Measurements from ENCODE around the gene ALDH6A1. TPM values are rescaled to one million over a fixed set of nuclear protein-coding genes. Genes with fewer than 3 reads are reported as not detected.
"Not testable (repeated sequence)": the region's sequence is repeated elsewhere in the genome, so short reads cannot be mapped to it uniquely, and the experiment has no call there.

The ALDH6A1 gene
- 21.6 and 30.9 TPM in 2 replicates for total RNA-seq

- DNase-seq (ENCODE audit: low read depth, low spot score), result peak; percentile 100
Observed at GRCh38 chr14:74084277-74085046, at the start of gene ALDH6A1, which contains the start of gene LIN52. Gene ALDH6A1 (minus strand): TSS chr14:74084453. CDS start chr14:74084394, 59 bp downstream. Gene LIN52 (plus strand): TSS chr14:74084956. CDS start chr14:74084975, 19 bp downstream.

DNA sequence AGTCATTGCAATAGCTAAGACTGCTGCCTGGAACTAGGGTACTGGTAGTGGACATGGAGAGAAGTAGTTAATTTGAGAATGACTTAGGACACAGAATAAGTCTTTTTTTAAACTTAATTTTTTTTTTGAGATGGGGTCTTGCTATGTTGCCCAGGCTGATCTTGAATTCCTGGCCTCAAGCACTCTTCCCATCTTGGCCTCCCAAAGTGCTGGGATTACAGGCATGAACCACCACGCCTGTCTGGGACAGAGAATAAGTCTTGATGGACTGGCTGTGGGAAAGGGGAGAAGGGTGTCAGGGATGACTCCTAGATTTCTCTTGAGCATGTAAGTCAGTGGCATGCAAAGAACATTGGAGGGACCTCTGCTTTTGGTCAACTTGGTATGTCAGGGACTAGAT is 43.4 kb upstream of the ALDH6A1 start:
- DNase-seq (ENCODE audit: low read depth, low spot score), result no peak

- no peak for DNase-seq (ENCODE audit: low read depth, low spot score)
Observed at GRCh38 chr14:74126315-74127013, 42.2 kb upstream of the ALDH6A1 start.

DNA sequence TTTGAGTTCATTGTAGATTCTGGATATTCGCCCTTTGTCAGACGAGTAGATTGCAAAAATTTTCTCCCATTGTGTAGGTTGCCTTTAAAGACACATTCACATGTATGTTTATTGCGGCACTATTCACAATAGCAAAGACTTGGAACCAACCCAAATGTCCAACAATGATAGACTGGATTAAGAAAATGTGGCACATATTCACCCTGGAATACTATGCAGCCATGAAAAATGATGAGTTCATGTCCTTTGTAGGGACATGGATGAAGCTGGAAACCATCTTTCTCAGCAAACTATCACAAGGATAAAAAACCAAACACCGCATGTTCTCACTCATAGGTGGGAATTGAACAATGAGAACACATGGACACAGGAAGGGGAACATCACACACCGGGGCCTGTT is 41.2 kb upstream of the ALDH6A1 start:
- not testable (repeated sequence) for DNase-seq (ENCODE audit: low read depth, low spot score)

- peak; percentile 5 for DNase-seq (ENCODE audit: low read depth, low spot score)
Observed at GRCh38 chr14:74111395-74112216, 27.4 kb upstream of the ALDH6A1 start.

GRCh38 chr14:74109369-74109768 is 25.1 kb upstream of the ALDH6A1 start:
- DNase-seq (ENCODE audit: low read depth, low spot score), result no peak

DNA sequence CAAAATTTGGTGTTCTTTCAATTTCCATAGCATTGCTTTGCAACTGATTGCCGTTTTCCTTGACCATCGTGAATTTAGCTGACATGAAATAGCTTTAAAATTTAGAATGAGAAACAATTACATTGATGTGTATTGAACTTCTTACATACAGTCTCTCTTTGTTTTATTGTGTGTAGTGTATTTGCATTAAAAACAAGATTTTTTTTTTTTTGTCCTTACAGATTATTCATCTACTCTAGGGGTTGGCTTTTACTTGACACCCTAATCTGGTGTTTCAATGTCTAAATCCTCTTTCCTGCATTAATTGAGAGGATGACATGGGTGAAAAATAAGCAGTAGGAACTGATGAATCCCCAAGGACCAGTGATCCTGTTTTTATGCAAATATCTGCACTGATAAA is 21.1 kb upstream of the ALDH6A1 start:
- no peak for DNase-seq (ENCODE audit: low read depth, low spot score)

GRCh38 chr14:74089251-74090020 is 5.2 kb upstream of the ALDH6A1 start:
- DNase-seq (ENCODE audit: low read depth, low spot score), result no peak

- DNase-seq (ENCODE audit: low read depth, low spot score), result no peak
Observed at GRCh38 chr14:74085828-74086227, 1.6 kb upstream of the ALDH6A1 start.

DNA sequence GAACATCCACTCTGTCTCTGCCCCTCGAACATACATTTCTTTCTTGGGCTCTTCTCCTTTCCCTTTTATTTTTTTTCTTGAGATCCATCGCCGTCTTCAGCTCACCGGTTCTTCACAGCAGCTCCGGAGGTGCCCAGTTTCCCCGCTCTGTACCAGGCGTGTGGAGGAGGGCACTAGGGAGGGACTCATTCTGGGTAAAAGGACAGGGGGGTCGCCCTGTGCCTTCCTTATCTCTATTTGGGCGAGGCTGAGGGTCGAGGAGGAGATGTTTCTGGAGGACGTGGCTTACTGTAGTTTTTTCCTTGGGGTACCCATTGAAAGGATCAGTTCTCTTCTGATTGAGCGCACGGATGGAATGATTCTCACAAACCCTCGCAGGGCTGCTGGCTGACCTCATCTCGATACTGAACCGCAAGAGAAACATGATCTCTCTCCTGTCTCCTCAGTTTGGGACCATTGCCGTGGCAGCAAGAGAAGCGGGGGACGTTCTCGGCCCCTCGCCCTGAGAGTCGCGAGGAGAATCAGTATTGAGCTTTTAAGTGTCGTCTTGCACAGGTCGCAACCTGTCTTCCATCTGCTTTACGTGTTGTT is 889 bp upstream of the ALDH6A1 start:
- no peak for DNase-seq (ENCODE audit: low read depth, low spot score)

GRCh38 chr14:74083784-74084276 is 423 bp downstream of the ALDH6A1 start:
- DNase-seq (ENCODE audit: low read depth, low spot score), result no peak

- DNase-seq (ENCODE audit: low read depth, low spot score), result no peak
Observed at GRCh38 chr14:74083161-74083560, 1.1 kb downstream of the ALDH6A1 start.

DNA sequence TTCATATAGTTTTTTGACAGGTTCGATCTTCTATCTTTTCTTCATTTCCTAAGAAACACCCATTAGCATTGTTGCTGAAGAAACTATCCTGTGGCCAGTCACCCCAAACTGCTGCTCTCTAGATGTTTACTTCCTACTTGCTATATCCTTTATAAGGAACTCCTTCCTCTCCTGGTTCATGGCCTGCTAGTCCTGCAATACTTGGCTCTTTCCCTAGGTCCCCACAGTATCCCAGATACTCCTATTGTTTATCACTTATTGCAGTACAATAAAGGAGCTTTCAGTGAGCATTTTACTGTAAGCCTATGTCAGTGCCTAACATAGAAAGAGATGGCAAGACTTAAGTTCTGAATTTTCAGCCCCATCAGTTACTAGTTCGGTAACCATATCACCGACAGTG is 2.8 kb downstream of the ALDH6A1 start:
- DNase-seq (ENCODE audit: low read depth, low spot score), result no peak

DNA sequence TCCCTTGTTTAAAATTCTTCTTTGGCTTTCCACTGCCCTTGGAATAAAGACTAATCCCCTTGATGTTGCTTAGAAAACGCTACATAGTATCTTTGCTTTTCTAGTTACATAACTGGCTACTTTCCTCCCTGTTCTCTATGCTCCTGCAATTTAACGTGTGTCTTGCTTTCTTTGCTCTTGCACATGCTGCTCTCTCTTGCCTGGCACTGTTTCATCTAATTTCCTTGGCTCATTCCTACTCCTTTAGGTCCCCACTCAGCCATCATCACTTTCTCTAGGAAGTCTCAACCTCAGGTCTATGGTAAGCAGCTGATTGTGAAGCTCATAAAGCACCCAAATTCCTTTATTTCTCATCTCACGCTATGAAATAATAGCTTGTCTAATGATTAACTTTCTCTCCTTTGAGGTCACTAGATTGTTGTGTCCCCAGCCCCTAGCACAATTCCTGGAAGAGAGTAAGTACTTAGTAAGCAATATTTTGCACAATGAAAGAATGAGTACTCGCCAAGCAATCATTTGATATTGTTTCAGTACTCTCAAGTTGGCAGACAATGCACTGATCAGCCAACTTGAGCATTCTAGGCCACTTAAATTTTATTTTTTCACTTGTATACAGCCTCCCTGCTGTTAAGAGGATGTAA is 3.3 kb downstream of the ALDH6A1 start:
- DNase-seq (ENCODE audit: low read depth, low spot score), result peak; percentile 48

- DNase-seq (ENCODE audit: low read depth, low spot score), result no peak
Observed at GRCh38 chr14:74077401-74077800, 6.9 kb downstream of the ALDH6A1 start.

GRCh38 chr14:74065746-74066575 is 18.3 kb downstream of the ALDH6A1 start:
- DNase-seq (ENCODE audit: low read depth, low spot score), result no peak

DNA sequence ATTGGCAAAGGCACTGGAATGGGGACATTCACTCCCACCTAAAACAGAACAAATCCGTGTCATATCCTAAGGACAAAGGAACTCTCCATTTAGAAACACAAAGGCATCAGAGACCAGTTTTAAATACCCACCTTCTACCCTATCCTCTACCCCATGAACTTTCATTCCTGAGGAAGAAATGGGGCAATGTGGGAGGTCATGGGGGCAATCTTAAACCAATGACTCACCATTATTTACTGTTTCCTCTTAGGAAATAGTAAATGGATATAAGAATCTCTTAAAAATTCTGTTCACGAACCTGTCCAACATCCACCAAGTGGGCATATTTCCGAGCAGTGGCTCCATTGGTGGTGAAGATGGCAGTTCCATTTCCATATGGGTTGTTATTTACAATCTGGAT is 19.4 kb downstream of the ALDH6A1 start:
- DNase-seq (ENCODE audit: low read depth, low spot score), result no peak

GRCh38 chr14:74064426-74064825 is 19.8 kb downstream of the ALDH6A1 start:
- no peak for DNase-seq (ENCODE audit: low read depth, low spot score)

GRCh38 chr14:74062809-74063150 is 21.5 kb downstream of the ALDH6A1 start:
- no peak for DNase-seq (ENCODE audit: low read depth, low spot score)

All from pulmonary artery endothelial cell (primary cell).